Upper lobe of right lung (tissue), 1 donor: ENCODE data around the gene PLCB4. TPM values are rescaled to one million over a fixed set of nuclear protein-coding genes. Genes with fewer than 3 reads are reported as not detected.

Source experiments
- ATAC-seq: fragments of 200-7000 bp; cut with Tn5 transposase; one replicate; pipeline ENCODE4 v1.9.1; 2020; ENCODE audit warnings: mild to moderate bottlenecking, moderate library complexity
- DNase-seq: peaks from one replicate; pipeline ENCODE4 v3.0.0-alpha.2; 2020
- H3K27ac ChIP-seq: fragments of 200-600 bp; one replicate; pipeline ENCODE4 v1.8.0; 2022
- H3K27me3 ChIP-seq: fragments of 200-600 bp; one replicate; pipeline ENCODE4 v1.8.0; 2022; ENCODE audit warnings: mild to moderate bottlenecking
- H3K36me3 ChIP-seq: fragments of 200-600 bp; one replicate; pipeline ENCODE4 v1.8.0; 2022
- H3K4me1 ChIP-seq: fragments of 200-600 bp; one replicate; pipeline ENCODE4 v1.8.0; 2022
- H3K4me3 ChIP-seq: fragments of 200-600 bp; one replicate; pipeline ENCODE4 v1.8.0; 2022; ENCODE audit warnings: mild to moderate bottlenecking
- H3K9me3 ChIP-seq: fragments of 200-600 bp; one replicate; pipeline ENCODE4 v1.8.0; 2022
- intact Hi-C: fragments of 100-400 bp; cut with DNase I; formaldehyde crosslinking; loops from one replicate; pipeline ENCODE4 v1.11.0; 2022
- total RNA-seq: library from RNA; stranded (reverse); fragmentation: NEBNext Ultra II Directional; extraction: Animal tissue kit (Norgen Biotek cat#: 25700); gene quantifications from one replicate; pipeline ENCODE4 v1.2.1, GENCODE V29; 2021
- TF ChIP-seq, protein P1 (sequence below): fragments of 200-600 bp; IDR thresholded peaks from one replicate; pipeline ENCODE4 v1.8.0; 2022; ENCODE audit warnings: antibody characterized with exemption
- donor health status: DM: no; HTN: yes; CAD: no; lungs with severe emphysema.

PLCB4 gene
- total RNA-seq, 1 donor from 2014 or later, result 7.9 TPM

DNA sequence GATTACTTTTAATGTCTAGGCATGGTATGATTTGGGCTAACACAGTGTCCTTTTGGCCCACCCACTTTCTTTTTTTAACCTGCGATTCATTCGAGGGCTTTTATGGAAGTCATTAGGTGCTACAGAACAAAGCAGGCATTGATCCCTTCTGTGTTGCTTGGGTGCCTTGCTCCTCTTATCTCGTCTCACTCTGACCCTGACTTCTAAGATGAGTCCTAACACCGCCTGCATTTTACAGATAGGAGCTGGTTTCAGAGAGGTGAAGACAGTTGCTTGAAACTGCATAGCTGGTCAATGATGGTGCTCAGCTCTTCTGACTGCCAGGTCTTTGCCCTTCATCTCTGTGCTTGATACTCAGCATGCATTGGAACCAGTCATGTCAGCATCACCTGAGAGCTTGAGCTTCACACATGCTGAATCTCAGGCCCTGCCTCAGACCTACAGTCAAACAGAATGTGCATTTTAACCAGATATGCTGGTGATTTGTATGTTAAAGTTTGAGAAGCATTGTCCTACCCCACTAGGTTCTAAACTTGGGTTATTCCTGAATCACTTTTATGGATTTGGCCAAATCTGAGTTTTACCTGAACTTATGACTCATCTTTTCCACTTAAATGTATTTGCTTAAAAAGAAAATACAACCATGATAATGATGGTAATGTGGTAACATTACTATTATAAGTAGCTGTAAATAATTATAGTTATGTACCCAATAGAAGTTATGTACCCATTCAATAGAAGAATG lies 142.3 kb downstream of the PLCB4 start:
- Histone ChIP-seq H3K27ac (no peak overlapping the region), H3K9me3 (no peaks in the 10 kb centered on the region), H3K27me3 (no peaks in the 10 kb centered on the region), H3K36me3 (no peaks in the 10 kb centered on the region), H3K4me1 (peaks cover 3% of the 10 kb centered on the region), H3K4me3 (no peak overlapping the region)
- intact Hi-C loops, result no loop called here
- ATAC-seq (no peak), DNase-seq (no peak)
- TF ChIP-seq, protein P1, sequence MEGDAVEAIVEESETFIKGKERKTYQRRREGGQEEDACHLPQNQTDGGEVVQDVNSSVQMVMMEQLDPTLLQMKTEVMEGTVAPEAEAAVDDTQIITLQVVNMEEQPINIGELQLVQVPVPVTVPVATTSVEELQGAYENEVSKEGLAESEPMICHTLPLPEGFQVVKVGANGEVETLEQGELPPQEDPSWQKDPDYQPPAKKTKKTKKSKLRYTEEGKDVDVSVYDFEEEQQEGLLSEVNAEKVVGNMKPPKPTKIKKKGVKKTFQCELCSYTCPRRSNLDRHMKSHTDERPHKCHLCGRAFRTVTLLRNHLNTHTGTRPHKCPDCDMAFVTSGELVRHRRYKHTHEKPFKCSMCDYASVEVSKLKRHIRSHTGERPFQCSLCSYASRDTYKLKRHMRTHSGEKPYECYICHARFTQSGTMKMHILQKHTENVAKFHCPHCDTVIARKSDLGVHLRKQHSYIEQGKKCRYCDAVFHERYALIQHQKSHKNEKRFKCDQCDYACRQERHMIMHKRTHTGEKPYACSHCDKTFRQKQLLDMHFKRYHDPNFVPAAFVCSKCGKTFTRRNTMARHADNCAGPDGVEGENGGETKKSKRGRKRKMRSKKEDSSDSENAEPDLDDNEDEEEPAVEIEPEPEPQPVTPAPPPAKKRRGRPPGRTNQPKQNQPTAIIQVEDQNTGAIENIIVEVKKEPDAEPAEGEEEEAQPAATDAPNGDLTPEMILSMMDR, result no peak

DNA sequence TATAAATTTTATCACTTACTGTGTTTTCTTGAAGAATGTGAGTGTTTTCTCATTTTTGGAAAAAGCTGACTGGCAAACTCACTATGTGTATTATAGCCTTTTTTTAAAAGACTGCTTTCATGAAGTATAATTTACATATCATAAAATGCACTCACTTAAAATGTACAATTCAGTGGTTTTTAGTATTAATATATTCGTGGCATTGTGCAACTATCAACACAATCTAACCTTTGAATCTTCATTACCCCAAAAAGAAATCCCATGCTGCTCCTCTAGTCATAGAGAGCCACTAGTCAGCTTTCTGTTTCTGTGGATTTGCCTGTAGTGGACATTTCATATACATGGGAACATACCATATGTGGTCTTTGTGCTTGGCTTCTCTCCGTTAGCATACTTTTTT lies 143.8 kb downstream of the PLCB4 start:
- H3K4me1 ChIP-seq, result peaks cover 3% of the 10 kb centered on the region
- H3K27me3 ChIP-seq, result no peaks in the 10 kb centered on the region
- no peak overlapping the region for H3K27ac ChIP-seq
- no peaks in the 10 kb centered on the region for H3K36me3 ChIP-seq
- H3K9me3 ChIP-seq, result no peaks in the 10 kb centered on the region
- no peak overlapping the region for H3K4me3 ChIP-seq
- TF ChIP-seq, protein P1, result no peak
- intact Hi-C loops, result no loop called here
- DNase-seq (no peak), ATAC-seq (no peak)

DNA sequence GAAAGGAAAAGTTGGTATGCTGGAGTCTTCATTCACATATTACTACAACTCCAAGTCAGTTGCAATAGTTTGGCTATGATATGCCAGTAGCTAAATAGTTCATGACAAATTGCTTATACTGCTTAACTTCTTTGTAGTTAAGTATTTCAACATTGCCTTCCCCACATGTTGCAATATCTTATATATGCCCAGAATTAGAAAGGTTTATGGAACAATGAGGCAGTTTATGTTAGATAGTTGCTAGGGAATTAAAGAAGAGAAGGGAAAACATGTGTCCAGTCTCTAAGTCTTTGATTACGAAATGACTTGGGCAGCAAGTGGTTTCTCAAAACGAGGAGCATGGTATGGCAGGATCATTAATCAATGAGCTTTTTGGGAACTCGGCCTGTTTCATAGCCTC lies 145.8 kb downstream of the PLCB4 start:
- peak; percentile 54 for ATAC-seq
- Histone ChIP-seq H3K27ac (no peak overlapping the region), H3K4me3 (no peak overlapping the region), H3K9me3 (no peaks in the 10 kb centered on the region), H3K36me3 (no peaks in the 10 kb centered on the region), H3K27me3 (no peaks in the 10 kb centered on the region), H3K4me1 (peaks cover 3% of the 10 kb centered on the region)
- intact Hi-C loops, result no loop called here
- DNase-seq, result no peak
- TF ChIP-seq, protein P1, result no peak

DNA sequence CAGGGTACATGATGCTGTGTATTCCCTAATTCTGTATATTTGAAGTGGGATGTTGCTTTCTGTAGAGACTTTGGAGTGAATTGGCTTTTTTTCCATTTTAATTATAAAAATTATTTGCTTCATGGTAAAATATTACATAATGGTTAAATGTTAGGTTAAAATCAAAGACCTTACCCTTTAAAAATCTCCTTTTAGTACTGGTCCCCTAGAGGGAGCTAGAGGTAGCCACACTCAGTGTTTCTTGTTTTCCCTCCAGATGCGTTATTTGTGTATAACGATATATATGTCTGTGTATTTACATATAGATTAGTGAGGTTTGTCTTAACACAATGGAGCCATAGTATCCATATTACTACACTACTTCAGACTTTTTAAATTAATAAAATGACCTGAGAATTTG lies 146.7 kb downstream of the PLCB4 start:
- Histone ChIP-seq H3K36me3 (no peaks in the 10 kb centered on the region), H3K9me3 (no peaks in the 10 kb centered on the region), H3K27ac (no peak overlapping the region), H3K27me3 (no peaks in the 10 kb centered on the region), H3K4me3 (no peak overlapping the region), H3K4me1 (peaks cover 3% of the 10 kb centered on the region)
- intact Hi-C loops, result no loop called here
- TF ChIP-seq, protein P1, result peak; percentile 31
- DNase-seq (no peak), ATAC-seq (no peak)

DNA sequence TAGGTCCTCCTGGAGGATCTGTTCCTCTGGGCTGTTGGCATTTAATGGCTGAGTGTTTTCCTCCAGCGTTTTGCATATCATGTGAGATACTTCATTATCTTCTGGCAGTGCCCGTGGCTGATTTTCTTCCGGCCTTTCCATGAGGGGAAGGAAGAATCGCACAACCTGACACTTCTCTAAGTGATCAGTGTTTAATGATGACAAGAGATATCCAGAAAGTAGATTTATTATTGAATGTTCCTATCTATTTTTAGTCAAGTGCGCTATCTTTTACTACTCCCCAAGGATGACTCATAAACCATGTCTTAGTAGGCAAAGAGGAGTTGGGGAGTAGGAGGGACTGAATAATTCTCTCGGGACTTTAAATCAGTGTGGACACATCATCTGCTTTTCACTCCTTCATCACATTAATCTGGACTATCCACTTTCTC lies 149.7 kb downstream of the PLCB4 start:
- Histone ChIP-seq H3K27ac (no peak overlapping the region), H3K36me3 (no peaks in the 10 kb centered on the region), H3K27me3 (no peaks in the 10 kb centered on the region), H3K4me3 (no peak overlapping the region), H3K4me1 (peaks cover 3% of the 10 kb centered on the region), H3K9me3 (no peaks in the 10 kb centered on the region)
- TF ChIP-seq, protein P1, result no peak
- intact Hi-C loops, result no loop called here
- no peak for DNase-seq
- ATAC-seq, result no peak
